Loucy (cell line): ENCODE data around the gene CYP4F22.

ENCODE experiments used
- CTCF ChIP-seq: fragments of 200-600 bp; sonication (generic); conservative IDR thresholded peaks from 2 replicates; pipeline ENCODE4 v1.5.1; 2014; ENCODE audit warnings: mild to moderate bottlenecking, antibody characterized with exemption, low read length
- EZH2phosphoT487 ChIP-seq: fragments of 200-600 bp; IDR thresholded peaks from 2 replicates; pipeline ENCODE4 v1.6.1; 2018; ENCODE audit warnings: antibody characterized with exemption, mild to moderate bottlenecking, moderate library complexity, borderline replicate concordance

- no peak for TF ChIP-seq CTCF
- TF ChIP-seq EZH2phosphoT487 = no peak
These were observed 9.5 kb downstream of the CYP4F22 start for GRCh38 chr19:15517778-15518177.
